Thyroid gland (tissue), 4 donors: Measurements from ENCODE around the gene PLTP. TPM values are rescaled to one million over a fixed set of nuclear protein-coding genes. Genes with fewer than 3 reads are reported as not detected.

Experiments used
- DNase-seq, 2 donors: peaks; one replicate each; pipeline ENCODE4 v3.0.0-alpha.2; 2019
- H3K27ac ChIP-seq, 3 donors: fragments of 200-600 bp; sonication (generic); 1 replicate in 2 of 3; 2 replicates in 1 of 3; pipeline ENCODE4 v1.5.1; 2016 to 2019; ENCODE audit warnings: mild to moderate bottlenecking in 1 of 3, moderate library complexity in 1 of 3
- H3K27me3 ChIP-seq: fragments of 200-600 bp; sonication (generic); one replicate; pipeline ENCODE4 v1.5.1; 2019
- H3K36me3 ChIP-seq, 2 donors: fragments of 200-600 bp; sonication (generic); one replicate each; pipeline ENCODE4 v1.5.1; 2016 to 2019
- H3K4me1 ChIP-seq, 2 donors: fragments of 200-600 bp; sonication (generic); one replicate each; pipeline ENCODE4 v1.5.1; 2017 to 2019
- H3K4me3 ChIP-seq, 3 donors: fragments of 200-600 bp; sonication (generic); replicated peaks in 1 of 3; 1 replicate in 2 of 3; 2 replicates in 1 of 3; pipeline ENCODE4 v1.5.1; 2016; ENCODE audit warnings: mild to moderate bottlenecking in 1 of 3
- H3K9me3 ChIP-seq: fragments of 200-600 bp; sonication (generic); one replicate; pipeline ENCODE4 v1.5.1; 2017
- POLR2A ChIP-seq, 2 donors: fragments of 450-650 bp; IDR thresholded peaks; one replicate each; pipeline ENCODE4 v1.6.1; 2017; ENCODE audit warnings: antibody characterized with exemption in 2 of 2, mild to moderate bottlenecking in 2 of 2, moderate library complexity in 1 of 2
- WGBS, 2 donors: methylation state at CpG; one replicate each; pipeline ENCODE4 v1.1.5; 2017; 5-methylcytosine and 5-hydroxymethylcytosine counted together
- intact Hi-C: fragments of 100-400 bp; cut with DNase I; formaldehyde crosslinking; loops from one replicate; pipeline ENCODE4 v1.15.1; 2023
- total RNA-seq, 4 donors: library from RNA; depleted of rRNA; stranded (reverse); fragments of >200 nt; gene quantifications; one replicate each; pipeline ENCODE4 v1.2.3, GENCODE V29; 2016
- TF ChIP-seq, protein P1 (sequence below), 6 experiments: fragments of 200-600 bp in 3 of 6; fragments of 450-650 bp in 3 of 6; sonication (generic) in 3 of 6; IDR thresholded peaks; one replicate each; pipeline ENCODE4 v1.5.1; 2016 to 2019; ENCODE audit warnings: antibody characterized with exemption in 6 of 6, mild to moderate bottlenecking in 2 of 6, inconsistent platforms in 1 of 6, moderate library complexity in 1 of 6

The PLTP gene
- total RNA-seq, 4 donors from 2014 or later = 22.7 to 260 (median 70.1) TPM

DNA sequence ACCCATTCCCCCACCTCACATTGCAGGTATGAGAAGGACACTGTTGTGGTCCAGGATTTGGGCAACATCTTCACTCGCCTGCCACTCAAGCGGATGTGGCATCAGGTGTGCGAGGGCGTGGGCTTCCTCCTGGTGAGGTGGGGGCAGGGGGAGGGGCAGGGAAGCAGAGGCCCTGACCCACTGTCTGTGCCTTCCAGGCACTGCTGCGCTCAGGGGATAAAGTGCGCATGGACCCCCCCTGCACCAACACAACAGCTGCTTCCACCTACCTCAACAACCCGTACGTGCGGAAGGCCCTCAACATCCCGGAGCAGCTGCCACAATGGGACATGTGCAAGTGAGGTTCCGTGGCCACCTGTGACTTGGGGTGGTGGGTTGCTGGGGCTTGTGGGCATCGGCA, 17.2 kb downstream of the PLTP start:
- no peaks in the 10 kb centered on the region for H3K9me3 ChIP-seq
- H3K4me3 ChIP-seq = no peak overlapping the region
- H3K36me3 ChIP-seq = peaks cover 0 to 9% of the 10 kb centered on the region in 2 donors
- intact Hi-C loops = loop anchor here (5.0 kb wide), 1 partner anchor 38 kb away; the partner anchor contains the start of gene PCIF1
- 78 to 79% methylated on average over 5 to 9 of the region's 12 CpGs for WGBS, 2 donors
- H3K27ac ChIP-seq = no peak overlapping the region
- TF ChIP-seq POLR2A (IDR thresholded peaks at IDR 0.05) = no peak
- TF ChIP-seq, protein P1, sequence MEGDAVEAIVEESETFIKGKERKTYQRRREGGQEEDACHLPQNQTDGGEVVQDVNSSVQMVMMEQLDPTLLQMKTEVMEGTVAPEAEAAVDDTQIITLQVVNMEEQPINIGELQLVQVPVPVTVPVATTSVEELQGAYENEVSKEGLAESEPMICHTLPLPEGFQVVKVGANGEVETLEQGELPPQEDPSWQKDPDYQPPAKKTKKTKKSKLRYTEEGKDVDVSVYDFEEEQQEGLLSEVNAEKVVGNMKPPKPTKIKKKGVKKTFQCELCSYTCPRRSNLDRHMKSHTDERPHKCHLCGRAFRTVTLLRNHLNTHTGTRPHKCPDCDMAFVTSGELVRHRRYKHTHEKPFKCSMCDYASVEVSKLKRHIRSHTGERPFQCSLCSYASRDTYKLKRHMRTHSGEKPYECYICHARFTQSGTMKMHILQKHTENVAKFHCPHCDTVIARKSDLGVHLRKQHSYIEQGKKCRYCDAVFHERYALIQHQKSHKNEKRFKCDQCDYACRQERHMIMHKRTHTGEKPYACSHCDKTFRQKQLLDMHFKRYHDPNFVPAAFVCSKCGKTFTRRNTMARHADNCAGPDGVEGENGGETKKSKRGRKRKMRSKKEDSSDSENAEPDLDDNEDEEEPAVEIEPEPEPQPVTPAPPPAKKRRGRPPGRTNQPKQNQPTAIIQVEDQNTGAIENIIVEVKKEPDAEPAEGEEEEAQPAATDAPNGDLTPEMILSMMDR (IDR thresholded peaks at IDR 0.05) = no peak
- H3K27me3 ChIP-seq = no peaks in the 10 kb centered on the region
- DNase-seq = no peak
- H3K4me1 ChIP-seq = peaks cover 10 to 15% of the 10 kb centered on the region in 2 donors

DNA sequence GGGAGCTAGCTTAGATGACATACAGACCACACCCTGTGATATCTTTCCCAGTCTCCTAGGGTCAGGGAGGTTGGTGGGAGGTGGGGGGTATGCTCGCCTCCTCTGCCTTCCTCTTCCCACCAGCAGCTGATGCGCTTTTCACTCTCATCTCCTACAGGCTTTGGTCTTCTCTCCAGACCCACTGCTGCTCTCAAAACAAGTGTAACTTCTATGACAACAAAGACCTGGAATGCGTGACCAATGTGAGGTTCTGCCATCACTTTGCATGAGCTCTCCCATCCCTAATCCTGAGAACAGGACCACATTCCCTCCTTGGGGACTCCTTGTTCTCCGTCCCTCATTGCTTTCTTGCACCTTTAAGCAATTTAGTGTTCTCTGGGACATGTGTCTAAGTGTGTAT, 18.1 kb downstream of the PLTP start:
- H3K27ac ChIP-seq = no peak overlapping the region
- intact Hi-C loops = loop anchor here (5.0 kb wide), 1 partner anchor 38 kb away; the partner anchor contains the start of gene PCIF1
- H3K4me3 ChIP-seq = no peak overlapping the region
- peaks cover 0 to 9% of the 10 kb centered on the region in 2 donors for H3K36me3 ChIP-seq
- 87 to 96% methylated on average over 4 of the region's 4 CpGs for WGBS, 2 donors
- H3K4me1 ChIP-seq = peaks cover 10 to 24% of the 10 kb centered on the region in 2 donors
- no peaks in the 10 kb centered on the region for H3K9me3 ChIP-seq
- no peak for TF ChIP-seq POLR2A (IDR thresholded peaks at IDR 0.05)
- TF ChIP-seq, protein P1 (IDR thresholded peaks at IDR 0.05) = no peak
- no peak for DNase-seq
- no peaks in the 10 kb centered on the region for H3K27me3 ChIP-seq

DNA sequence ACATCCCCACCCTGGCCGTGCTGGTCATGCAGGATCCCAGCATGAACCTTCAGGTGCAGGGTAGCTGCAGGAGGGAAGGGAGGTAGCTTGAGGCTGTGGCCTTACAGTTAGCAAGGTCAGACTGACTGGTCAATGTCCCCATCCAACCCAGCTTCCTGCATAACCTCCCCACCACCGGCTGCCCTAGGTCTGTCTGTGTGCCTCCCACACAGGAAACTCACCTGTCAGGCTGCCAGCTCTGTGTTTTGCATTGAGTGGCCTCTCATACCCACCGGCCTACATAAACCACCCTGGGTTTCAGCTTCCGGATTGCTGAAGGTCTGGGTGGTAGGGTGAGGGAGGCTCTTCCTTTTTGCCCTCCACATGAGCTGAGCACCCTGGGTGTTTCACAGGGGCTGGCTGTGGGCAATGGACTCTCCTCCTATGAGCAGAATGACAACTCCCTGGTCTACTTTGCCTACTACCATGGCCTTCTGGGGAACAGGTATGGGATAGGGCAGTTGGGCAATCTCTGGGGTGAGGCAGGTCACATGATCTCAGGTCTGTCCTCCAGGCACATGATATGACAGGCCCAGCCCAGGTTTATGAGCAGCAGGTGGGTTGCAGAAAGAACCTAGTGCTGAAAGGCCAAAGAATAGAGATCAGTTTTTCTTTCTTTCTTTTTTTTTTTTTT, 19.0 kb downstream of the PLTP start:
- DNase-seq = no peak
- no peaks in the 10 kb centered on the region for H3K27me3 ChIP-seq
- 75 to 78% methylated on average over 1 to 4 of the region's 4 CpGs for WGBS, 2 donors
- no peak overlapping the region for H3K4me3 ChIP-seq
- intact Hi-C loops = loop anchor here (5.0 kb wide), 1 partner anchor 39 kb away; the partner anchor contains the start of gene PCIF1
- no peaks in the 10 kb centered on the region for H3K9me3 ChIP-seq
- peaks cover 0 to 9% of the 10 kb centered on the region in 2 donors for H3K36me3 ChIP-seq
- TF ChIP-seq, protein P1 (IDR thresholded peaks at IDR 0.05) = no peak
- no peak for TF ChIP-seq POLR2A (IDR thresholded peaks at IDR 0.05)
- peaks cover 10 to 24% of the 10 kb centered on the region in 2 donors for H3K4me1 ChIP-seq
- no peak overlapping the region for H3K27ac ChIP-seq

DNA sequence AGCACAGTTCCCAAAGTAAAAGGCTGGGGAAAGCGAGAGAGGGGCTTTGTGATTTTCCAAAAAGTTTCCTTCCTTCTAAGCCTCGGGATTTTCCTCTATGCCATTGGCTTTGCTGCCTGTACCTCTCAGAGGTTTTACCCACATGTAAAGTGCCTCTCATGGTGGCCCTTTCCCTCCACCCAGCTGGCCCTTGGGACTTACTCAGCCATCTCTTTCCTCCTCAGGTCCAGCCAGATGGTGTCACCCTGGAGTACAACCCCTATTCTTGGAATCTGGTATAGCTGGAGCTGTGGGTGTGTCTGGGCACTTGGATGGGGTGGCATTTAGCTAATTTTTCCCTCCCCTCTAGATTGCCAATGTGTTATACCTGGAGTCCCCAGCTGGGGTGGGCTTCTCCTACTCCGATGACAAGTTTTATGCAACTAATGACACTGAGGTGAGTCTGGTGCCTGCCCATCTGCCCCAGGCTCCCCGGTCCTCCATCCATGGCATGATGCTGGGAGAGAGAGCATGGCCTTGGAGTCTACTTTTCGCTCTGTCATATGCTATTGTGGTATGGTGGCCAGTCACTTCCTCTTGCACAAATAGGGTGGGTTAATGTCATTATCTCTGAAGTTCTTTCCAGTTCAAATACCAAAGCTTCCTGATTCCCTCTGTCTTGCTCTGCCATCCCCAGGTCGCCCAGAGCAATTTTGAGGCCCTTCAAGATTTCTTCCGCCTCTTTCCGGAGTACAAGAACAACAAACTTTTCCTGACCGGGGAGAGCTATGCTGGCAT, 19.7 kb downstream of the PLTP start:
- 83 to 86% methylated on average over 9 of the region's 9 CpGs for WGBS, 2 donors
- Histone ChIP-seq H3K4me3 (peak overlapping the region in 1 of 3 donors; percentile 67), H3K36me3 (peaks cover 0 to 9% of the 10 kb centered on the region in 2 donors), H3K9me3 (no peaks in the 10 kb centered on the region), H3K27me3 (no peaks in the 10 kb centered on the region), H3K4me1 (peaks cover 10 to 24% of the 10 kb centered on the region in 2 donors), H3K27ac (no peak overlapping the region)
- peak in 1 of 2 donors; percentile 41 for DNase-seq
- intact Hi-C loops = loop anchor here (5.0 kb wide), 1 partner anchor 40 kb away; the partner anchor contains the start of gene PCIF1
- no peak for TF ChIP-seq POLR2A (IDR thresholded peaks at IDR 0.05)
